Measurements from ENCODE around the gene AGTPBP1.
"Not testable (repeated sequence)": the region's sequence is repeated elsewhere in the genome, so short reads cannot be mapped to it uniquely, and the experiment has no call there.

AGTPBP1 gene

DNA sequence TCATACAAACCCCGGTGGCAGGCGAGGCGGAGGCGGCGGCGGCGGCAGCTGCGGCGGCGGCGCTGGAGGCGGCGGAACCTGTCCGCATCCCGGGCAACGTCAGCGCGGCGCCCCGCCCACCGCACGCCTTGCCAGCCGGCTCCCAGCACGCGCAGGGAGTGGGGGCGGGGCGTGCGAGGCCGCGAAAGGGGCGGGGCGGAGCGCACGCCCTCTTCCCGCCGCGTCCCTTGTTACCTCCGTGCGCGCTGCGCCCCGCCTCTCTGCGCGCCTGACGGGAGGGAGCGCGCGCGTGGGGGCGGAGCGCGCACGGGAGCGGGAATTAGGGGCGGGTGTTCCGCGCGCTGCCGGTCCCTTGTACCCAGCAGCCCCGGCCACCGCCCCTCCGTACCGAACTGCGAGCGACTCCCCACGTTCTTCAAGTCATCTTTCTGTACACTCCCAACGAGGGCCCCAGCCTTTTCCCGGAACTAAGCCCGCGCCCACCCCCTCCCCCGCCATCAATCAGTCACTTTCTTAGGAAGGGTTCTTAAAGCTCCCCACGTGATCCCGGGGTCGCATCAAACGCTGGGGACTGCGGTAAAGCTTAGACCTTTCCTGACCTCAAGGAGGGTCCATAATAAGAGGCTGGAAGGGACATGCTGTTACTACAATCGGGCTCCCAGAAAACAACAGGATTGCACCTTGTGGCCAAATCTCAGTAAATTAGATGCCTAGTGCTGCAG is at the start of gene AGTPBP1:
TSS of gene AGTPBP1 (minus strand) at position 80 of the 722 bp plus-strand sequence. CDS start 29,421 bp downstream, outside the sequence.
- DNase-seq: no peak

DNA sequence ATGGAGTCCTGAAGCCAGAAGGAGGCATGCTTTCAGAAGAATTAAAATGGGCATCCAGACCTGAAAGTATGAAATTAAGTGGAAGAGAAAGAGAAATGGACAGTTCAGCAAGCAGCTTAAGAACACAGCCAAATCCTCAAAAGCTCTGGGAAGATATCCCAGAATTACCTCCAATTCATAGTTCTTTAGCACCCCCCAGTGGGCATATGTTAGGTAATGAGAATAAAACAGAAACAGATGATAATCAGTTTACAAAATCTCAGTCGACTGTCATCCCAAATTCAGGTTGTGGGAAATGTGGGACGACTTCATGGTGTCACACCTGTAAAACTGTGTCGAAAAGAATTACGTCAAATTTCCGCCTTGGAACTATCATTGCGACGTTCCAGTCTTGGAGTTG is 44.4 kb upstream of the AGTPBP1 start:
- not testable (repeated sequence) for DNase-seq

GRCh38 chr9:85773844-85774243 is 32.1 kb upstream of the AGTPBP1 start:
- not testable (repeated sequence) for DNase-seq

DNA sequence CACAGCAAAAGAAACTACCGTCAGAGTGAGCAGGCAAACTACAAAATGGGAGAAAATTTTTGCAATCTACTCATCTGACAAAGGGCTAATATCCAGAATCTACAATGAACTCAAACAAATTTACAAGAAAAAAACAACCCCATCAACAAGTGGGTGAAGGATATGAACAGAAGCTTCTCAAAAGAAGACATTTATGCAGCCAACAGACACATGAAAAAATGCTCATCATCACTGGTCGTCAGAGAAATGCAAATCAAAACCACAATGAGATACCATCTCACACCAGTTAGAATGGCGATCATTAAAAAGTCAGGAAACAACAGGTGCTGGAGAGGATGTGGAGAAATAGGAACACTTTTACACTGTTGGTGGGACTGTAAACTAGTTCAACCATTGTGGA is 20.0 kb upstream of the AGTPBP1 start:
- DNase-seq: not testable (repeated sequence)

DNA sequence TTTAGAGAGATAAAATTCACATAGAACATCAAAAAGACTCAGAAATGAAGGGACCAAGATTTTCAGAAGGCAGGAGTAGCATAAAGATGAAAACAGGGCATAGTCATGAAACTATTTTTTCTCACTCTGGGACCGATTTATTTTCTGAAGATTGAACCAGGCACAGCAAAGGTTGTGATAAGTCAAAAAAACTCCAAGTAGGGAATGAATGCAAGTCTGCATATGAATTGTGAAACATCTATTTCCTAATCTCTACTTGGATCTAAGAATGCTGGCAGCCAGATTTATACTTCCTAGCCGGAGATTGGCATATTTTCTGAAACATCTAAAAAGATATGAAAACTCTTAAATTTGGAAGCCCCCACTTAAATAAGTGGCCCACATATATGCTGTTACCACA is 16.0 kb upstream of the AGTPBP1 start:
- not testable (repeated sequence) for DNase-seq

DNA sequence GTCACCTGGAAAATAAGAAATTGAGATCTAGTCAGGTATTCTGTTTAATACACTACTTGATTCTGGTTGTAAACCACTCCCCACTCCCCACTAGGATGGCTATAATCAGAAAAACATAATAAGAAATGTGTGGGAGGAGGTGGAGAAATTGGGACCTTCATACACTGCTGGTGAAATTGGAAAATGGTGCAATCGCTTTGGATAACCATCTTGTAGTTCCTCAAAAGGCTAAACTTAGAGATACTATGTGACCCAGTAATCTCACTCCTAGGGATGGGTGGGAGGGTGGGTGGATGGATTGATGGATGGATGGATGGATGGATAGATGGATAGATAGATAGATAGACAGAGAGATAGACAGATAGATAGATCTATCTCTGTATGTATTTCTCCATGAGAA is 14.5 kb upstream of the AGTPBP1 start:
- DNase-seq: not testable (repeated sequence)

DNA sequence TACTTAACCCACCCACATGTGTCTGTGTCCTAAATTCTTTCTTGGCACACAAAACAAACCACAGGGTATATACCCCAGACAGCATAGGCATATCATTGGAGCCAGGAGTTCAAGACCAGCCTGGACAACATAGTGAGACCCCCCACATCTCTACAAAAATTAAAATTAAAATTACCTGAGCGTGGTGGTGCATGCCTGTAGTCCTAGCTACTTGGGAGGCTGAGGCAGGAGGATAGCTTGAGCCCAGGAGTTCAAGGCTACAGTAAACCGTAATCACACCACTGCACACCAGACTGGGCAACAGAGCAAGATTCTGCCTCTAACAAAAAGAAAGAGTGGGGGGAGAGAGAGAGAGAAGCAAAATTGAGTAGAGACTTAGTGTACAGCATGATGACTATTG is 4.6 kb upstream of the AGTPBP1 start:
- no peak for DNase-seq

GRCh38 chr9:85745203-85745602 is 3.4 kb upstream of the AGTPBP1 start:
- no peak for DNase-seq

DNA sequence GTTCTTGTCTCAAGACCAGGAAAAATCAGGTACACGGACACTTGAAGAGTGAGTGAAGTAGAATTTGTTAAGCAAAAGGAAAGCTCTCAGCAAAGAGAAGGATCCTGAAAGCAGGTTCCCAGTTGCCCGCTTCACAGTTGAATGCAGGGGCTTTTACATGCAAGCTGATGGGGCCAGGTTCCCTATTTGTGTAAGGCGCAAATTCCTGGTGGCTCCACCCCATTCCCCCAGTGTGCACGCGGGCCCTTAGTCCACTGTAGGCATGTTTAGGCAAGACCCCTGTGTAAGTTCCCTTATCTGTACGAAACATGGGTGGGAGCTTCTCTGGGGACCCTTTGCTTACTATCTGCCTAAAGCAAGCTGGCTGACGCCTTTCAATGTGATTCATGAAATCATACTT is 2.7 kb upstream of the AGTPBP1 start:
- DNase-seq: no peak

DNA sequence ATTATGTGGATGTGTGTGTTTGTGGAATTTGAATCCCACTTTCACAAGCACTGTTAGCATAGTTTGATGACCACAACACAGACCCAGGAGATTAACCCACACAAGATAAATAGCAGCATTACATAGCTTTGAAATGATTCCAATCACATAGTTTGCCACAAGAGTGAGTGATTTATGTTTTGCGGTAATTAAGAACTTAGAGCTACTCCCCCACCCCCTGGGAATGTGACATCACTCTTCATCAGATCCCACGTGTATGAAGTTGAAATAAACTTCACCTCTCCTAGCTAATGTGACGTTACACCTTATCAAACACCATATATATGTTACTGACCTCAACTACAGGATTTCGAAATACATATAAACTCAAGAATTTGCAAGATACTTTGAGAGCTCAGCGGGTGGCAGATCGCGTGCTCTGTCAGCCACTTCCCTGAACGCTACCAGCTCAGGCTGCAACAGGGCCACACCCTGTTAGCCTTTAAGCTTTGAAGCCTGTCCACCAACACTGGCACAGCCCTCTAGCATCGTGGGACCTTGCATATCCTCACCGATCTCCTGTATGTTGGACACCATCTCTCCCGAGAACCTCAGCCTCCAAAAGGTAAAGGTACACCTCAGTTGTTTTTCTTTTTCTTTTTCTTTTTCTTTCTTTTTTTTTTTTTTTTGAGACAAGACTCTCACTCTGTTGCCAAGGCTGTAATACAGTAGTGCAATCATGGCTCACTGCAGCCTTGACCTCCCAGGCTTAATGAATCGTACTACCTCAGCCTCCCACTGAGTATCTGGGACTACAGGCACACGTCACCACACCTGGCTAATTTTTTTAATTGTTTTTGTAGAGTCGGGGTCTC is 1.7 kb upstream of the AGTPBP1 start:
- no peak for DNase-seq

- DNase-seq: no peak
Observed at GRCh38 chr9:85742597-85742936, 813 bp upstream of the AGTPBP1 start.

- DNase-seq: no peak
Observed at GRCh38 chr9:85741095-85741874, 469 bp downstream of the AGTPBP1 start.

DNA sequence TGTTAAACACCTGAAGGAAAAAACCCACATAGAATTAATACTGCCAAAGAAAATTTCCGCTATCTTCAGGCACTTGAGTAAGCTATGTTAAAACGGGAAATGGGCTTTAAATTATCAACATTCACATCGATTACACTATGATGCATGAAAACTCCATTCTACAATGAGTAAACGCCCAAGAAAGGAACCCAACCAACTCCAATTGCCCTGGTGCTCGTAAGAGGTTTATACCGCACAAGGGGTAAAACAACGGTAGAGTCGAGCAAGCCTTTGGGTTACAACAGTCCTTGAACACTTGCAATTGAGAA is 1.0 kb downstream of the AGTPBP1 start:
- DNase-seq: no peak

DNA sequence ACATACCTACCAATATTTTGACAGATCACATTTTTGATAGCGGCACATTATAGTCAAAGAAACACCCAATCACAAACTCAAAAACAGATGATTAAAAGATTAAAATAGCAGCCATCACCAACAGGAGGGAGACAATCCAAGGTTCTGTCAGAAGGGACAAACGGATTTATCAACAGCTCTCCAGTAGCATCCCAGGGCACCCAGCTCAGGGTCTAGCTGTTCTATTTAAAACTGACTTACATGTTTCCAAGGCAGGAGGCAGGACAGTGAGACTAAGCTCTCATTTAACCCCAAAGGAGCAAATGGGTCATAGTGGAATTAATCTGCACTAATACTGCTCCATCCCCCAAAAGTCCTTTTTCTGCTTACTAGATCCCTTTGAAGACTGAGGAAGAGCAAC is 3.2 kb downstream of the AGTPBP1 start:
- no peak for DNase-seq

DNA sequence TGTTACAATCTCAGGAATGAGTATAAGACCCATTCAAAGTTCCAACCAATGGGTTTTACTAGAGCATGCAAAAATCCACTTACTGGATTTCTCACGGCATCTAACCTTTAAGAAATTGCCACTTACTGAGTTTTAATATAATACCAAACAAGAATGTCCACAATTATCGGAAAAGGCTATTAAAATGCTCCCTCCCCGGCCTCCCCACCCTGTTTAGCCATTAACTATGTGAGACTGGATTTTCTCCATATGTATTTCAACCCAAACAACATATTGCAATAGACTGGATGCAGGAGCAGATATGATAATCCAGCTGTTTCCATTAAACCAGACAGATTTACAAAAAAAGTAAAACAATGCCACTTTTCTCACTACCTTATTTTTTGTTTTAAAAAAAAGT is 4.1 kb downstream of the AGTPBP1 start:
- no peak for DNase-seq

- no peak for DNase-seq
Observed at GRCh38 chr9:85730916-85731630, 10.7 kb downstream of the AGTPBP1 start.

DNA sequence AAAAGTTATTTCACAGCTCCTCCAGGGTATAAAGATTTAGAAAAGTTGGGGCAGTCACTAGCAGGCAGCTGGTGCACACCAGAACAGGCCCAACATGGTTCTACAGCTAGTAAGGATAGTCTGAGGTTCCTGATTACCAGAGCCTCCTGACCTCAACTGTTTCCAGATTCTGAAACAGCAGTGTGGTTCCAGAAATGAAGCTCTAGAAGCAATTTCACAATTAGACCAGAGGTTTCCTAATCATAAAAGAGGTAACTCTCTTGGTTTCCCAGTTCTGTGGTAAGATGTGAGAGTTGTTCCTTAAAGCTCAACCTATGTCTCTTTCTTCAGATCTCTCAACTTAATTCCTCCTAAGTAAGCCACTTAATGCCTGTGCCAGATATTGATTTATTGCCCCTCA is 11.9 kb downstream of the AGTPBP1 start:
- DNase-seq: no peak

DNA sequence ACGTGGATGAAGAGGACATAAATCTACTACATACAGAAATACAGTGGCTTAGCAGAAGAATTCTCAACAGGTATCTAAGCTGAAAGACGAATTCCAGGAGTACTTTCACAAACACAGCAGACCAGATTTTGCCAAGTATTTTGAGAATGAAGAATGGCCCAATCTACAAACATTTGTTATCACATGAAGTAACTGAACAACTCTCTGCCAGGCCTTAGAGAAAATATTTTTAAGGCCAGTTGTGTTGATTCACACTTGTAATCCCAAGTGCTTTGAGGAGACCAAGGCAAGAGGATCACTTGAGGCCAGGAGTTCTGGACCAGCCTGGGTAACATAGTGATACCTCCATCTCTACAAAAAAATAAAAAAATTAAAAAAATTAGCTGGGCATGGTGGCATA is 14.3 kb downstream of the AGTPBP1 start:
- no peak for DNase-seq

DNA sequence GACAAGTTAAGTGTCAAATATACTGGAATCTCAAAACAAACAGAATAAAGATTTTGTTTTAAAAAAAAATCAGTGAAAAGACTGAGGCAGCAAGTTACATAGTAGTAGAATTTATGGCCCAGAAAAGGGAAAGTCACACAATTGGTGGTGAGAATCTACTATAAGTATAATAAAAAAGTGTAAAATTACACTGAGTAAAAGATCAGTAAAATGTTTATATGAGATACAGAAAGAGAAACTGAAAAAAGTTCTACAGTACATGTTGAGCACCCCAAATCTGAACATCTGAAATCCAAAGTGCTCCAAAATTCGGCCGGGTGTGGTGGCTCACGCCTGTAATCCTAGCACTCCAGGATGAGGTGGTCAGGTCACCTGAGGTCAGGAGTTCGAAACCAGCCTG is 15.0 kb downstream of the AGTPBP1 start:
- no peak for DNase-seq

DNA sequence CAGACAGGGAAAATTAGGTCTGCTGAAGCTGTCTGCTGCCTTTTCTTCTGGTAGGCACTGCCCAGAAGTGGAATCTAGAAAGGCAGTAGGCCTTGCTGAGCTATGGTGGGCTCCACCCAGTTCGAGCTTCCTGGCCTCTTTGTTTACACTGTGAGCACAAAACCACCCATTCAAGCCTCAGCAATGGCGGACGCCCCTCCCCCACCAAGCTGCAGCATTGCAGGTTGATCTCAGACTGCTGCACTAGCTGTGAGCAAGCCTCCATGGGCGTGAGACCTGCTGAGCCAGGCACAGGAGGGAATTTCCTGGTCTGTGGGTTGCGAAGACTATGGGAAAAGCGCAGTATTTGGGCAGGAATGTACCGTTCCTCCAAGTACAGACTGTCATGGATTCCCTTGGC is 18.5 kb downstream of the AGTPBP1 start:
- DNase-seq: no peak

DNA sequence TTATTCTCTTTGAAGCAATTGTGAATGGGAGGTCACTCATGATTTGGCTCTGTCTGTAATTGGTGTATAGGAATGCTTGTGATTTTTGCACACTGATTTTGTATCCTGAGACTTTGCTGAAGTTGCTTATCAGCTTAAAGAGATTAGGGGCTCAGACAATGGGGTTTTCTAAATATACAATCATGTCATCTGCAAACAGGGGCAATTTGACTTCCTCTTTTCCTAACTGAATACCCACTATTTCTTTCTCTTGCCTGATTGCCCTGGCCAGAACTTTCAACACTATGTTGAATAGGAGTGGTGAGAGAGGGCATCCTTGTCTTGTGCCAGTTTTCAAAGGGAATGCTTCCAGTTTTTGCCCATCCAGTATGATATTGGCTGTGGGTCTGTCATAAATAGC is 22.3 kb downstream of the AGTPBP1 start:
- not testable (repeated sequence) for DNase-seq

DNA sequence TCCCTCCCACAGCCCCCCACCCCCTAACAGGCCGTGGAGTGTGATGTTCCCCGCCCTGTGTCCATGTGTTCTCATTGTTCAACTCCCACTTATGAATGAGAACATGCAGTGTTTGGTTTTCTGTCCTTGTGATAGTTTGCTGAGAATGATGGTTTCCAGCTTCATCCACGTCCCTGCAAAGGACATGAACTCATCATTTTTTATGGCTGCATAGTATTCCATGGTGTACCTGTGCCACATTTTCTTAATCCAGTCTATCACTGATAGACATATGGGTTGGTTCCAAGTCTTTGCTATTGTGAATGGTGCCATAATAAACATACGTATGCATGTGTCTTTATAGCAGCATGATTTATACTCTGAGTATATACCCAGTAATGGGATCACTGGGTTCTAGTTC is 23.9 kb downstream of the AGTPBP1 start:
- not testable (repeated sequence) for DNase-seq

DNA sequence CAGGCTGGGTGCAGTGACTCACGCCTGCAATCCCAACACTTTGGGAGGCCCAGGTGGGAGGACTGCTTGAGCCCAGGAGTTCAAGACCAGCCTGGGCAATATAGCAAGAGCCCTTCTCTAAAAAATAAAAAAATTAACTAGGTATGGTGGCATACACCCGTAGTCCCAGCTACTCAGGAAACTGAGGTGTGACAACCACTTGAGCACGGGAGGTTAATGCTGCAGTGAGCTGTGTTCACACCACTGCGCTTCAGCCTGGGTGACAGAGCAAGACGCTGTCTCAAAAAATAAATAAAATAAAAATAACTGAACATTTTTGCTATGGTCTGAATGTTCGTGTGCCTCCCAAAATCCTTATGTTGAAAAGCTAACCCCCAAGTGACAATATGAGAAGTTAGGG is 24.5 kb downstream of the AGTPBP1 start:
- DNase-seq: no peak

Measured in NCI-H187 treated with DMSO at 0.1 percent for 48 hours (cell line).